T-helper 1 cell treated with Interleukin-12 subunit alpha and Interleukin-12 subunit beta and Interleukin-4 antibody, amounts not matched to agents 30 ng/mL and 1 ng/mL, for 36 hours (primary cell): ENCODE measurements around the gene LRRIQ4. TPM values are rescaled to one million over a fixed set of nuclear protein-coding genes. Genes with fewer than 3 reads are reported as not detected.

Source experiments
- intact Hi-C: fragments of 100-400 bp; cut with micrococcal nuclease; formaldehyde crosslinking; loops from one replicate; pipeline ENCODE4 v1.15.1; 2024
- total RNA-seq: library from RNA; stranded (reverse); gene quantifications from 2 replicates; pipeline ENCODE4 v1.2.3, GENCODE V29; 2022

The LRRIQ4 gene
- total RNA-seq, 1 donor from 2014 or later, result not detected

DNA sequence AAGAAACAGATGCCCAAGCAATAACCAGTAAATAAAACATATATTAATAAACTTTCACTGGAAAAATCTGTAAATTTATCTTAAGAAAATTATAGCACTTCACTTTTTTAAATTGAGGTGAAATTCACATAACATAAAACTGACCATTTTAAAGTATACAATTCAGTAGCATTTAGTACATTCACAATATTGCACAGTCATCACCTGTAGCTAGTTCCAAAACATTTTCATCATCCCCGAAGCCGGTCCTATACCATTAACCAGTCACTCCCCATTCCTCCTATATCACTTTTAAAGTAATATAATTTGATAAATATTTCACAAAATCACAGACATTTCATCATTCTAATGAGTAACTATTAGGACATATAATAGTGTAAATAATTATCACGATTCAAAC is 8.0 kb upstream of the LRRIQ4 start:
- intact Hi-C loops, result no loop called here

DNA sequence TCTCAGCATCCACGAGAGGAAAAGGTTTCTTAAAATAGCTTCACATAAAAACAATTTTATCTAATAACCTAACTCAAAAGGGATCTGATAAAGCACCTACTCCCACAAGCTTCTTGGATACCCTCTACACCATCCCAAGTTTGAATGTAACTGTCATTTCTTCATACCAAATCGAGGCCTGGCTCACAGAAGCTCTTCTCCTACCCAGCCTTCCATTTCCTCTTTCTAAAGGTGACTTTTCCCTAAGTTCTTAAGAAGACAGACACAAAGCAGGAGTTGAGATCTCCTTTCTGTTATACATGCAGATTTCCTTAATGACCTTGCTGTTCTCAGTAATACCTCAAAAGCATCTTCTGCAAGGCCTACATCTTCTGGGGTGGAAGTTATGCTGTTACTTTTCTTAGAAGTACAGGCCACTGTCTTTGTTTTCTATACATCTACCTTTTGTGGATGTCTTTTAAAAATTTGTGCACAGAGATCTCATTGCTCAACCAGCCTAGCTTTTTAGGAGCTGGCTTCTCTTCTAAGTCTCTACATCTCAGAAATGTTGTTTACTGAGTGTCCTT is 3.4 kb upstream of the LRRIQ4 start:
- intact Hi-C loops, result no loop called here

DNA sequence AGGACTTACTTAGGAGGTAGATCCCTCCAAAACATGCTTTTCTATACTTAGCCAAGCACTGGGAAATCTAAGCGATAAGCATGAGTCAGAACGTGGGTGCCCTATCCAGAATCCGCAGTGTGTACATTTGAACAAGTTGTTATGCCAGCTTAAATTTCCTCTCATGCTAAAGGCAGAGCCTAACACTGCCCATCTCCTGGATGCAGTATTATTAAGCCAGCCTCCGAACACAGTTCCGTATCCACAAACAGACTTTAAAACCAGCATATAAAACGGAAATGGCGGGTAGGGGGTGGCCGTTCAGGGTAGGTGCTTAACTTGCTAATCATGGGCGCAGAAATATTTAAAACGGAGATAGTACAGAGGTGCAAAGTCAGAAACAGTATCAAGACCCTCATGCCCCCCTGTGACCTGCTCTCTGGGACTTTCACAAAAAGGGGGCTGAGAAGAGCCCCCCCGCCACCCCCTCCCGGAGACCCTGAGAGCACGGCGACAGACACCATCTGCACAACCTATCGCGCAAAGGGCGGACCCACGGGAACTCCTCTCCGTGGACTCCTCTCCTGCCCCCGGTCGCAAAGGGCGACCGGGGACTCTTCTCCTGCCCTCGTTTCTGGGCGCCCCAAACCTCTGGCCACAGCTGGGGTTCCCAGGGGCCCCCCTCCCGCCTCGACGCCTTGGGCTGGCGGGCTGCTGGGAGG is 889 bp upstream of the LRRIQ4 start:
- intact Hi-C loops, result loop anchor here (2.0 kb wide), 5 partner anchors 149 to 1097 kb away; partner anchors contain the start of genes EIF5A2, GPR160, MECOM and PHC3

DNA sequence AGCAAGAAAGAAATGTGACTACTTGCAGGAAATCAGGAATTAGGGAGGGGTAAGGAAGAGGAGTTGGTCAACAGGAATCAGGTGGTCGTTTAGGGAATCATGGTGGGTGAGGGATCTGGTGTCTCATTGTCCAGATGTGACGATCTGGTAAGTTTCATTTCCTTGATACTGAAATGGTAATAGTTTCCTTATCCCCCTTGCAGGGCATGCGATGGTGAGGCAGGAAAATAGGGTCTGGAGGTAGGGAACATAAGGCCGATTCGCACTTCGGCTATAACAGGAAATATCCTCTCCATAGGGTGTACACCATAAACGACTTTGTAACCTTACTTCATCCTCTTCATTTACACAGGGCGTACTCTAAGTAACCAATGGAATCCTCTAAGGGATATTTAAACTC is 608 bp downstream of the LRRIQ4 start:
- intact Hi-C loops, result loop anchor here (1.0 to 2.0 kb wide), 12 partner anchors 40 to 1096 kb away; partner anchors contain the start of genes EIF5A2, GPR160, MECOM and MYNN

DNA sequence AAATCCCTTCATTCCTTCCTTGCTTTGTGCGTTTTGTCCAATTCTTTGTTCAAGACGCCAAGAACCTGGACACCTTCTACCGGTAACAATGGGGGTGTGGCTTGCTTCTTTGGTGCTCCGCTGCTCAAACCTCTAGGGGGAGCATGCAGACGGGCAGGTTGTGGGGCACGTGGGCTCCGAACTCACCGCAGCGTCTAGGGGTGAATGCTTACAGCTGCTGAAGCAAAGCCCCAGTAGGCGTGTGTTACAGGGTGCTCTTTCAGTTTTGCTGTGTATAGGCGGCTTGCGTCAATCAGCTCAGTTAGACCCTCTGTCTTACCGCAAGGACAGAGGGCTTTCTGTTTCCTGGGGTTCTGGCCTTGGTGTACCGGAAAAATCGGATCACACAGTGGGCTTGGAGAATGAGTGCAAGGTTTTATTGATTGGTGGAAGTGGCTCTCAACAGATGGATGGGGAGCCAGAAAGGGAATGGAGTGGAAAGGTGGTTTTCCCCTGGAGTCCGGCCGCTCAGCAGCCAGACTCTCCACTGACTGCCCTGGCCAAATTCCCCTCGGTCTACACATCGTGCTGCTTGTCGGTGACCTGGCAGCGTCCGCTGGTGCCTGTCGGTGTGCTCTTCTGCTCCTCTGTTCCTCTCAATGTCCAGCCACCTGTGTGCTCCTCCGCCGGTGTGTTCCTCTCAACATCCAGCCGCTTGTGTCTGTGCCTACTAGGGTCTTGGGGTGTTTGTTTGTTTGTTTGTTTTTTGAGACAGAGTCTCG is 1.3 kb downstream of the LRRIQ4 start:
- intact Hi-C loops, result loop anchor here (1.0 to 2.0 kb wide), 12 partner anchors 41 to 1095 kb away; partner anchors contain the start of genes EIF5A2, GPR160, MECOM and MYNN

DNA sequence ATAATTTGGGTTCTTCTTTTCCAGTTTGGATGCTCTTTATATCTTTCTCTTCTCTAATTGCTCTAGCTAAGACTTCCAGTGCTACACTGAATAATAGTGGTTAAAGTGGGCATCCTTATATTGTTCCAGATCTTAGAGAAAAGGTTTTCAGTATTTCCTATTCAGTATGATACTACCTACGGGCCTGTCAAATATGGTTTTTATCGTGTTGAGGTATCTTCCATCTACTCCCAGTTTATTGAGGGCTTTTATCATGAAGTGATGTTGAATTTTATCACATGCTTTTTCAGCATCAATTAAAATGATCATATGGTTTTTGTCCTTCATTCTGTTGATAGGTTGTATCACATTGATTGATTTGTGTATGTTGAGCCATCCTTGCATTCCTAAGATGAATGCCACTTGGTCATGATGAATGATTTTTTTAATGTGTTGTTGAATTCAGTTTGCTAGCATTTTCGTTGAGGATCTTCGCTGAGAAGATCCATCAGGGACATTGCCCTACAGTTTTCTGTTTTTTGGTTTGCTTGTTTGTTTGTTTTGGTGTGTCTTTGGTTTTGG is 3.0 kb downstream of the LRRIQ4 start:
- intact Hi-C loops, result no loop called here

DNA sequence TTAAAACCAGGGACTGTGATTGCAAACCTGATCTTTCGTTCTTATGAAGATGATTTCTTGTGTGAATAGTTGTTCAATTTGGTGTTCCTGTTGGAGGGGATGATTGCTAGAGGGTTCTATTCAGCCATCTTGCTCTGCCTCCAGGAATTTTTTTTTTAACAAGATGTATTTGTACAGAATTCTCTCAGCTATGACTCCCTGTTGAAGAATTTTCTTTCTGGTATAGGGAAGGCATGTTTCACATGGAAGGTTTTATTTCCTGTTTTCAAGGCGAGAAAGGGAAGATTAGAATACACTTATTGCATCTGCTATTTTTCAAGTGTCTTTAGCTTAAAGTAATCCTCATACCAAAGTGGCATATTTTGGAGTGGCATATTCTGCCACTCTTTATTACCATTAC is 5.6 kb downstream of the LRRIQ4 start:
- intact Hi-C loops, result no loop called here

DNA sequence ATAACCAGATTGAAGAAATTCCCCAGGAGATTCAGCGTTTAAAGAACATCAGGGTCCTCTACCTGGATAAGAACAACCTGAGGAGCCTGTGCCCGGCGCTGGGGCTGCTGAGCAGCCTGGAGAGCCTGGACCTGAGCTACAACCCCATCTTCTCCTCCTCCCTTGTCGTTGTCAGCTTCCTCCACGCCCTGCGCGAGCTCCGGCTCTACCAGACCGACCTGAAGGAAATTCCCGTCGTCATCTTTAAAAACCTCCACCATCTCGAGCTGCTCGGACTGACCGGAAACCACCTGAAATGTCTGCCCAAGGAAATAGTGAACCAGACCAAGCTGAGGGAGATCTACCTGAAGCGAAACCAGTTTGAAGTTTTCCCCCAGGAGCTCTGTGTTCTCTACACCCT is 9.4 kb downstream of the LRRIQ4 start:
- intact Hi-C loops, result no loop called here

DNA sequence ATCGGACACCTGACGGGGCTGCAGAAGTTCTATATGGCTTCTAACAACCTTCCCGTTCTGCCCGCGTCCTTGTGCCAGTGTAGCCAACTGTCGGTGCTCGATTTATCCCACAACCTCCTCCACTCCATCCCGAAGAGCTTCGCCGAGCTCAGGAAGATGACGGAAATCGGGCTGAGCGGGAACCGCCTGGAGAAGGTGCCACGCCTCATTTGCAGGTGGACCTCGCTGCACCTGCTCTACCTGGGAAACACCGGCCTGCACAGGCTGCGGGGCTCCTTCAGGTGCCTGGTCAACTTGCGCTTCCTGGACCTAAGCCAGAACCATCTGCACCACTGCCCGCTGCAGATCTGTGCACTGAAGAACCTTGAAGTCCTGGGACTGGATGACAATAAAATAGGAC is 9.9 kb downstream of the LRRIQ4 start:
- intact Hi-C loops, result no loop called here

DNA sequence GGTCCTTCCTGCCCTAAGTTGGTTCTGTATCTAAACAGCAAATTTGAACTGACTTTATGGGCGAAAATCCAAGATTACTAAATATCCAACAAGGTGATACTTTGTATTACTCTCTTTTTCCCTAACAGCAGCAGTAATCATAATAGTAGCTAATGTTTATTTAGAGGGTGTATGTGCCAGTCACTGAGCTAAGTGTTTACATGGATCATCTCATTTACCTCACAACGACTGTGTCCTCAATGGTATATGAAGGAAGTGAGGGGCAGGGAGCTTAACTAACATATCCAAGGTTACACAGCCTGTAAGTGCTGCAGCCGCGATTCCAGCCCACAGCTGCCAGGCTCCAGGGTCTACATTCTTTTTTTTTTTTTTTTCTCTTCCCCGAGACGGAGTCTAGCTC is 10.3 kb downstream of the LRRIQ4 start:
- intact Hi-C loops, result no loop called here

DNA sequence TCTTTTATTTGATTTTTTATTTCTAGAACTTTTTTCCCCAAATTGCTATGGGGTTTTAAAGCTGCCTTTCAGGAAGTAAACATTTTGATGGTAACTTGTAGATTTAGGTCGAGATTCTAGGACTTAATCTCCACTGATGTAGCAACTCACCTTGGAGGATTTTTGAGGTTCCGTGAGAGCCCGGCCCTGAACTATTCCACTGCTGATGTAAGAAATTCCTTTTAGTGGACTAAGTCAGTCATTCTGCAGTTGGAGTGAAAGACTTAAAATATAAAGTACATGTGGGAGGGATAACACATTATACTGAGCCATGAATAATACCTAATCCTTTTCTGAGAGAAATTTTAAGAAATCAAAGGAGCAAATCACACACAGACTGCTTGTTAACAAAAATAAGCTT is 12.6 kb downstream of the LRRIQ4 start:
- intact Hi-C loops, result no loop called here

DNA sequence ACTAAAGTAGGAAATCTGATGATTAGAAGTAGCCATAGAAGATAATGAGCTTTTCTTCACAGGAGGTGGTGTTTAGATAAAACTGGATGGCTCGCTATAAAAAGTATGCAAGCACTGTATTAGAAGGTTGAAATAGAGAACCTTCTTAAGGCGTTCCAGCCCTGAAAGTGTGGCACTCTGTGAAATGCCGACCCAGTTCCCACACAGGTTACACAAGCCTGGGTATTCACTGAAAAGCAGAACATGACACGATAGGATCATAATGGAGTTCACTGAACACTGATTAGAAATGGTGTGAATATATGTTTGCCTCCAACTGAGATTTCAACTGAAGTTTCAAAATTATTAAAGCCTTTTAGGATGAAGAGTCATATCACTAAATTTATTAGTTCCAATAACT is 15.0 kb downstream of the LRRIQ4 start:
- intact Hi-C loops, result no loop called here

DNA sequence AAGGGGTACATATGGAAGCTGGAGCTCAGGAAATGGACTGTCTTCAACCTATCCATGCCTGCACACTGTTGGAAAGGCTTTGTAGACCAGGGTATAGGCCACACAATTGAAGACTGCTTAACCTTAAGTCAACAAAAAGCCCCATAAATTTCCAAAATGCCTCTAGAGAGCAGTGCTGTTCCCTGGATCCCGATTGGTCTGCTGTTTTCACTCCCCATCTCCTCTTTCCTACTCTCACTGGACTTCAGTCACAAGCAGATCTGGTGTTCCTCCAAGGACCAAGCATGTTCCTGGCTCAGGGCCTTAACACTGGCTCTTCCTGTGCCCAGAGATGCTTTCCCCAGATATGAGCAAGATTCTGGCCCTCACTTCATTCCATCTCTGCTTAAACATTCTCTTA is 22.9 kb downstream of the LRRIQ4 start:
- intact Hi-C loops, result no loop called here

DNA sequence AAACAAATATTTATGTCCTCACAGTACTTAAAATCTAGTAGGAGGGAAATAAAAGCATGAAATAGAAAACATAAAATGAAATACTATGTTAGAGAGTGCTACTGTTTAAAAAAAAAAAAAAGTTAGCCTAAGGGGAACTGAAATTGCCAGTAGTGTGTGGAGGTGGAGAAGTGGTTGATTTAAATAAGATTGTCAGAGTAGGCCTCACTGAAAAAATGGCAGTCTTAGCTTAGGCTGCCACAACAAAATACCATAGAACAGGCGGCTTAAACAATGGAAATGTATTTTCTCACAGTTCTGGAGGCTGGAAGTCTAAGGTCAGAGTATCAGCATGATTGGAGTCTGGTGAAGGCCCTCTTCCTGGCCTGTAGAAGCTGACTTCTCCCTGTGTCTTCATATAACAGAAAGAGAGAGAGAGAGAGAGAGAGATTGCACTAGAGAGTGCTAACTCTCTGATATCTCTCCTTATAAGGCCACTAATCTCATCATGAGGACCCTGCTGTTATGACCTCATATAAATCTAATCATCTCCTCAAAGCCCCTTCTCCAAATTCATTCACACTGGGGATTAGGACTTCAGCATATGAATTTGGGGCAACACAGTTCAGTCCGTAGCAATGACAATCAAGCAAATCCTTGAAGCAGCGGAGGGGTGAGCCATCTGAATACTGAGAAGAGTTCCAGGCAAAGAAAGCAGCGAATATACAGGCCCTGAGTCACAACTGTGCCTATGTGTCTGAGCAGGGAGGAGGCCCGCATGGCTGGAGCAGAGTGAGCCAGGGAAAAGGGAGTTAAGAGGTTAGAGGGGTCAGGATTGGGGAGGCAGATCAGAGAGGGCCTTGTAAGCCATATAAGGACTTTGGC is 23.6 kb downstream of the LRRIQ4 start:
- intact Hi-C loops, result no loop called here

DNA sequence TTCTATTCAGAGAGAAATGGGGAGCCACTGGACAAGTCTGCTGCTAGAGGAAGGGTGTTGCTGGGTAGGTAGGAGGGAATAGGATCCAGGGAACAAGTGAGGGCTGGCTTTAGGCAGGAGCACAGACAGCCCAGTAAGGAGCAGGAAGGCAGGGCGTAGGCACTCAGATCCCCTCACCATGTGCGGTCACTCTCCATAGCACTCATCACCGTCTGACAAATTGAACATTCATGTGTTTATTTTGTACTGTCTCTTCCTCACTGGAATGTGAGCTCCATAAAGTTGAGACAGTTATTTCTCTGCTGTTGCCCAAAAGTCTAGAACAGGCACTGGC is 24.2 kb downstream of the LRRIQ4 start:
- intact Hi-C loops, result no loop called here

DNA sequence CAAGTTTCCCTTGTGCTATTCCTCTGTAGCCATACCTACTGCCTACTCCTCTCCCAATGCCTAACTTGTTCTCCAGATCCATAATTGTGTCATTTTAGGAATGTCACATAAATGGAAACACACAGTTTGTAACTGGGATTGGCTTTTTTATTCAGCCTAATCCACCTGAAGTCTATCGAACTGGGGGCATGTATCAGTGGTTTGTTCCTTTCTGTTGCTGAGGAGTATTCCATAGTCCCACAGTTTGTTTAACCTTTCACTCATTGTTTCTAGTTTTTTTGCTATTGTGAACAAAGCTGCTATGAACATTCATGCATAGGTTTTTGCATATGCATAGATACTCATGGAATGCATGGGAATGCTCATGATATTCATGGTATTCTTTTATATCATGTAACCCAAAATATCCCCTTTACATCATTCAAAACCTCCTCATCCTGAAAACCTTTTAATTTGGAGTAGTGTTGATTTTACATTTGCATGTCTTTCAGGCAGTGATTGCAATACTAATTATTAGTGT is 25.9 kb downstream of the LRRIQ4 start:
- intact Hi-C loops, result no loop called here

DNA sequence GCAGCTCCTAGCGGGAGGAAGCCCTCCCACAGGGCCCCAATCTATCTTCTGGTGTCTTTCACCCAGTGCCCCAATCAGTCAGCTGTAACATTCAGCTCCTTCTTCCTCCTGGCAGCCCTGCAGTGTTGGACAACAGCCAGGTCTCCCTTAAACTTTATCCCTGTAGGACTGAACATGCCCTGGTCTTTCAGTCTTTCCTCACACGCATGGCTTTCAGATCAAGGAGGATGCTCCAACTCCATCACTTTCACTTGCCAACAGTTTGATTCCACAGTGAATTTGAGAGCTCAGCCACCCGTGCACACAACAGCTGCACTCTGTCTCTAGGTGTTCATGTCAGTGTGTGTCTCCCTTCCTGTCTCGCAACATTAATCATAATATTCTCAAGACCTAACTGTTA is 28.5 kb downstream of the LRRIQ4 start:
- intact Hi-C loops, result no loop called here

DNA sequence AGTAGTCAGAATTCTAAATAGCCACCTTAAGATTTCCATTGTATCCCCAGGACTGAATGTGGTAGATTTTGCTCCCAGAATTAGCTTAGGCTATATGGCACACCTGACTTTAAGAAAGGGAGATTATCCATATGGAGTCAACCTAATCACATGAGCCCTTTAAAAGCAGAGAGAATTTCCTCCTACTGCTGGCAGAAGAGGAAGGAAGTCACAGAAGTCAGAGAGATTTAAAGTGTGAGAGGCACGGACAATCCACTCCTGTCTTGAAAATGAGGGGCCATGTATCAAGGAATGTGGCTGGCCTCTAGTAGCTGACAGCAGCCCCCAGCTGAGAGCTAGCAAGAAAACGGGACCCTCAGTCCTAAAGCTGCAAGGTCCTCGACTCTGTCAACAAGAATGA is 30.3 kb downstream of the LRRIQ4 start:
- intact Hi-C loops, result no loop called here

DNA sequence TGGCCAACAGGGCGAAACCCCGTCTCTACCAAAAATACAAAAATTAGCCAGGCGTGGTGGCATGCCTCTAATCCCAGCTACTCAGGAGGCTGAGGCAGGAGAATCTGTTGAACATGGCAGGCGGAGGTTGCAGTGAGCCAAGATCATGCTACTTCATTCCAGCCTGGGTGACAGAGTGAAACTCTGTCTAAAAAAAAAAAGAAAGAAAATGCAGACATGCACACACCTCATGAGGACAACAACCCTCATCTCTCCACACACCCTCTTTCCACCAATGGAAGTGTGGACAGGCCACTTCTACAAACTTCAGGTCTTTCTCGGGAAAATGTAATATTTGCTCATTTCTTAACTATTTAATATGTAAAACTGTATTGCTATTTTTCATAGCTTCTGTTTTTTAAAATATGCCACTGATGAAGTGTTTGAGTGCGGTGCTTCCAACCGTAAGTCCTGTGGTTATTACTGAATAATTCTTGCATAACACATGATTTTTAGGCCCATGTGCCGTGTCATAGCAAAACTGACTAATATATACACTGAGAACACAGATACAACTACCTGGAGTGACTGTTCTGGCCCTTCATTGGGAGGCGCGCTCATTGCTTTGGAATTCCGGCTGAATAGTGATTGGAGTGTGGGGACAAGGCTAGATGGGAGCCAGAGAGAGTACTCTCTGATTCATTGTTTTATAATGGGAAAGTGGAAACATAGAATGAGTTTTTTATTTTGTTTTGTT is 34.0 kb downstream of the LRRIQ4 start:
- intact Hi-C loops, result no loop called here

DNA sequence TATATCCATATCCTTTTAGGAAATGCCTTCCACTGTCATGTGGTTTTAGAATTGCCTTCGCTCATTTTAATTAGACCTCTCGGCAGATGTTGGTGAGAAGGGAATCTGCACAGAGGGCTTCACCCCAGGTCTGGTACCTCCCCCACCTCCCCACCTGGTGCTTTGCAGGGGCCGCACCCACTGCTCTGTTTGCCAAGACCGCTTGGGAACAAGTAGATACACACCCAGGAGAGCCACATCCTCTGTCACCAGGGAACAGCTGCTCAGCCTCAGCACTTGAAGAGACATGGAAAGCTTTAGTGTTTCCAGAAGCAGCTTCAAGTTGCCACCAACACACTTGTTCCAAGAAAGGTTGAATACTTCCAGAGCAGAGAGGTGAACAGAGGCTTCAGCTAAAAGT is 35.2 kb downstream of the LRRIQ4 start:
- intact Hi-C loops, result no loop called here
